Tongue (tissue), 2 donors: ENCODE data around the gene SLC26A9. TPM values are rescaled to one million over a fixed set of nuclear protein-coding genes. Genes with fewer than 3 reads are reported as not detected.

Experiments
- DNase-seq: peaks from one replicate; pipeline ENCODE4 v3.0.0-alpha.2; 2015
- total RNA-seq: library from RNA; depleted of rRNA; stranded (reverse); fragments of >200 nt; gene quantifications from one replicate; pipeline ENCODE4 v1.2.3, GENCODE V29; 2014

The SLC26A9 gene
- total RNA-seq: 0.10 TPM

- DNase-seq: no peak
These were observed at the start of gene SLC26A9 for GRCh38 chr1:205943245-205943644. TSS of gene SLC26A9 (minus strand) at chr1:205943456. CDS start at chr1:205935820, 7,636 bp downstream.

GRCh38 chr1:205992218-205992882 lies 49.1 kb upstream of the SLC26A9 start:
- DNase-seq: no peak

- DNase-seq: no peak
These were observed 48.0 kb upstream of the SLC26A9 start for GRCh38 chr1:205991237-205991636.

GRCh38 chr1:205990226-205990625 lies 47.0 kb upstream of the SLC26A9 start:
- DNase-seq: no peak

- DNase-seq: no peak
These were observed 46.5 kb upstream of the SLC26A9 start for GRCh38 chr1:205989786-205990185.

- DNase-seq: no peak
These were observed 45.3 kb upstream of the SLC26A9 start for GRCh38 chr1:205988585-205988995.

GRCh38 chr1:205986861-205987260 lies 43.6 kb upstream of the SLC26A9 start:
- no peak for DNase-seq

- no peak for DNase-seq
These were observed 43.0 kb upstream of the SLC26A9 start for GRCh38 chr1:205986292-205986691.

- DNase-seq: no peak
These were observed 42.2 kb upstream of the SLC26A9 start for GRCh38 chr1:205985330-205986005.

GRCh38 chr1:205983925-205984725 lies 40.9 kb upstream of the SLC26A9 start:
- DNase-seq: peak; percentile 91

- DNase-seq: no peak
These were observed 38.0 kb upstream of the SLC26A9 start for GRCh38 chr1:205981257-205981656.

GRCh38 chr1:205980237-205980870 lies 37.1 kb upstream of the SLC26A9 start:
- no peak for DNase-seq

- no peak for DNase-seq
These were observed 36.0 kb upstream of the SLC26A9 start for GRCh38 chr1:205979301-205979700.

- no peak for DNase-seq
These were observed 35.4 kb upstream of the SLC26A9 start for GRCh38 chr1:205978676-205979075.

GRCh38 chr1:205977402-205978014 lies 34.3 kb upstream of the SLC26A9 start:
- peak; percentile 89 for DNase-seq

- DNase-seq: peak; percentile 55
These were observed 33.6 kb upstream of the SLC26A9 start for GRCh38 chr1:205976708-205977401.

- DNase-seq: no peak
These were observed 32.8 kb upstream of the SLC26A9 start for GRCh38 chr1:205976036-205976435.

- DNase-seq: no peak
These were observed 32.2 kb upstream of the SLC26A9 start for GRCh38 chr1:205975387-205975998.

- no peak for DNase-seq
These were observed 31.5 kb upstream of the SLC26A9 start for GRCh38 chr1:205974712-205975111.

GRCh38 chr1:205973377-205974232 lies 30.3 kb upstream of the SLC26A9 start:
- no peak for DNase-seq
